ENCODE results near the gene TMEM272. TPM values are rescaled to one million over a fixed set of nuclear protein-coding genes. Genes with fewer than 3 reads are reported as not detected.

Gene TMEM272
- total and polyA plus RNA-seq, 8 donors, result 0.13 to 0.42 (median 0.25) TPM; not detected in 1

GRCh38 chr13:51885651-51886050 is 40.7 kb upstream of the TMEM272 start:
- Histone ChIP-seq H3K4me1 (no peaks in the 10 kb centered on the region), H3K27me3 (no peaks in the 10 kb centered on the region), H3K36me3 (no peaks in the 10 kb centered on the region), H3K9me3 (peaks cover 0 to 21% of the 10 kb centered on the region in 2 donors), H3K27ac (no peak overlapping the region), H3K4me3 (no peak overlapping the region)
- DNase-seq, result no peak
- ATAC-seq, result no peak
- no peak for TF ChIP-seq CTCF (IDR thresholded peaks at IDR 0.05)
- intact Hi-C loops (cut with DNase I), result no loop called here

- no peak for TF ChIP-seq CTCF (IDR thresholded peaks at IDR 0.05)
- no peak overlapping the region for H3K27ac ChIP-seq
- DNase-seq (no peak), ATAC-seq (no peak)
- H3K36me3 ChIP-seq, result no peaks in the 10 kb centered on the region
- H3K27me3 ChIP-seq, result no peaks in the 10 kb centered on the region
- intact Hi-C loops (cut with DNase I), result no loop called here
- H3K9me3 ChIP-seq, result peaks cover 0 to 21% of the 10 kb centered on the region in 2 donors
- no peaks in the 10 kb centered on the region for H3K4me1 ChIP-seq
- H3K4me3 ChIP-seq, result no peak overlapping the region
These were observed 38.2 kb upstream of the TMEM272 start for GRCh38 chr13:51883226-51883600.

- Histone ChIP-seq H3K27ac (no peak overlapping the region), H3K27me3 (no peaks in the 10 kb centered on the region), H3K9me3 (peaks cover 0 to 21% of the 10 kb centered on the region in 2 donors), H3K36me3 (no peaks in the 10 kb centered on the region), H3K4me1 (no peaks in the 10 kb centered on the region), H3K4me3 (no peak overlapping the region)
- no peak for ATAC-seq
- DNase-seq, result no peak
- intact Hi-C loops (cut with DNase I), result no loop called here
- no peak for TF ChIP-seq CTCF (IDR thresholded peaks at IDR 0.05)
These were observed 37.7 kb upstream of the TMEM272 start for GRCh38 chr13:51882570-51883225.

DNA sequence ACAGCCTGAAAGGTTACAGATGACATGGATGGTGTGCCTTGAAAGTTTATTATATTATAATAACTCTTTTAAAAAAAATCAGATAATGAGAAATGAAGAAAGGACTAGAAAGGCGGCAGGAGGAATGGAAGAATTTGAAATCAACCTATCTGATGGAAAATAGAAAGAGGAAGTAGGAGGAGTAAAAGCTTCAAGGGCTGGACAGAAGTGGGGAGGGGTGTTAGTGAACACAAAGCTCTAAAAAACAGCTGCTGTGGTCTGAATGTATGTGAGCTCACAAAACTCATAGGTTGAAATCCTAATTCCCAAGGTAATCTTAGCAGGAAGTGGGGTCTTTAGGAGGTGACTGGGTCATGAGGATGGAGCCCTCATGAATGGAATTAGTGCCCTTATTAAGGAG is 36.3 kb upstream of the TMEM272 start:
- peaks cover 0 to 21% of the 10 kb centered on the region in 2 donors for H3K9me3 ChIP-seq
- no peak overlapping the region for H3K27ac ChIP-seq
- intact Hi-C loops (cut with DNase I), result no loop called here
- no peak for DNase-seq
- H3K4me3 ChIP-seq, result no peak overlapping the region
- ATAC-seq, result no peak
- H3K4me1 ChIP-seq, result no peaks in the 10 kb centered on the region
- no peak for TF ChIP-seq CTCF (IDR thresholded peaks at IDR 0.05)
- no peaks in the 10 kb centered on the region for H3K27me3 ChIP-seq
- no peaks in the 10 kb centered on the region for H3K36me3 ChIP-seq

DNA sequence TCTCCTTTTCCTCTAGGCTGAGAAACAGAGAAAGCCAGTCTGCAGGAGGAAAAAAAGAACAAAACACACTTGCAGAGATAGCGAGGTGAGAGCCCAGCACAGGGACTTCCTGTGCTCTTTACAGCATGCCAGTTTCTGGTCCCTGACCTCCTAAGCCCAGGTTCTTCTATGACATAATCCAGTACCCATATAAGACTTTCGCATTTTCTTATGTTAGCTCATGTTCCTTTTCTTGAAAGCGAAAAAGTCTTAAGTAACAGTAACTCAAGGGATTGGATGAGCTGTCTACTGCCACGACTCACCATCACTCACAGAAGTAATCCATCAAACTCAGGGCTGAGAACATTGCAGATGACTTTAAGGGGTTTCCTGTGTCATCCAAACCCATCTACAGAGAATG is 34.2 kb upstream of the TMEM272 start:
- Histone ChIP-seq H3K27me3 (no peaks in the 10 kb centered on the region), H3K4me1 (no peaks in the 10 kb centered on the region), H3K27ac (no peak overlapping the region), H3K9me3 (peaks cover 0 to 21% of the 10 kb centered on the region in 2 donors), H3K36me3 (no peaks in the 10 kb centered on the region), H3K4me3 (no peak overlapping the region)
- intact Hi-C loops (cut with DNase I), result no loop called here
- no peak for DNase-seq
- no peak for TF ChIP-seq CTCF (IDR thresholded peaks at IDR 0.05)
- no peak for ATAC-seq

Data from left lung (tissue), 10 donors.